Large intestine (tissue), 3 donors: ENCODE data around the gene DDX42. TPM values are rescaled to one million over a fixed set of nuclear protein-coding genes. Genes with fewer than 3 reads are reported as not detected.
A peak's percentile ranks its signal among the peaks of the same experiment; 100 is the strongest.

Experiments
- DNase-seq, 2 donors: peaks; one replicate each; pipeline versions ENCODE4 v3.0.0 to v3.0.0-alpha.2; 2013
- H3K27ac ChIP-seq: one replicate; pipeline ENCODE4 v1.5.1; 2013; ENCODE audit warnings: low read length
- H3K27me3 ChIP-seq: 2 replicates; pipeline ENCODE4 v1.6.1; 2013; ENCODE audit warnings: low read length; ENCODE audit not compliant: control insufficient read depth, insufficient read depth
- H3K36me3 ChIP-seq: 2 replicates; pipeline ENCODE4 v1.6.1; 2013; ENCODE audit warnings: low read length; ENCODE audit not compliant: control insufficient read depth, insufficient read depth
- H3K4me1 ChIP-seq: one replicate; pipeline ENCODE4 v1.6.1; 2013; ENCODE audit warnings: low read length; ENCODE audit not compliant: control insufficient read depth, insufficient read depth
- H3K4me3 ChIP-seq: one replicate; pipeline ENCODE4 v1.5.1; 2013; ENCODE audit warnings: low read length
- H3K9me3 ChIP-seq: one replicate; pipeline ENCODE4 v1.6.1; 2013; ENCODE audit warnings: mild to moderate bottlenecking, low read depth, low read length, moderate library complexity; ENCODE audit not compliant: control insufficient read depth
- WGBS: methylation state at CpG from one replicate; pipeline ENCODE4 v1.1.5; 2013; ENCODE audit warnings: low lambda C conversion rate; ENCODE audit not compliant: insufficient coverage; 5-methylcytosine and 5-hydroxymethylcytosine counted together
- polyA plus RNA-seq: library from polyadenylated mRNA; unstranded; fragments of 120-200 nt; gene quantifications from one replicate; pipeline ENCODE4 v1.2.1, GENCODE V29; 2013

DDX42 gene
- polyA plus RNA-seq, 1 donor = 136 TPM

DNA sequence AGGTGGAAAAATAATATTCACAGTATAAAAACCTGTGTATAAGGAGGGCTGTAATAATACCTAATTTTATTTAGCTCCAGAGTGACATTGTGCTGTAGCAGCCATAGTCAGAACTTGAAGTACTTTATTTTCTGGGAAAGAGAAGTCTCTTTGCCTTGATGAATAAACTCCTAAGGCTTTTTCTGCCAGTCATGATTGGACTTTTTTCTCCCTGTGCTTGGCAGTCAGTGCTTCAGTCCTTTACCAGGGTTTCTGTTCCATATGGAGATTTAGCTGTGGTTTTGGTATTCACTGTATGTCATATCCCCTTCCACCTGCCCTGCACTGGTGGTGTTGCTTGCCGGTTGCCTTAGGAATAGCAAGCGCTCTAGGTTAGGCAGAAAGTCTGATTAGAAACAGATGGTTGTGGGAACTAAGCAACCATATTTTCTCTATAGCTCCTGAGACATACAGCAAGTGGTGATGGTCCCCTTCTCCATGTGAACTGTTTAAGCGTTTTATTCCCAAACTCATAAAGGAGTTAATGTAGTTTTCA is 24.7 kb downstream of the DDX42 start:
- Histone ChIP-seq H3K27ac (no peak overlapping the region), H3K4me1 (no peaks in the 10 kb centered on the region), H3K4me3 (no peak overlapping the region), H3K36me3 (peaks cover 86% of the 10 kb centered on the region), H3K9me3 (no peaks in the 10 kb centered on the region), H3K27me3 (no peaks in the 10 kb centered on the region)
- no CpG with 5 or more reads among the region's 3 CpGs for WGBS
- DNase-seq = no peak

DNA sequence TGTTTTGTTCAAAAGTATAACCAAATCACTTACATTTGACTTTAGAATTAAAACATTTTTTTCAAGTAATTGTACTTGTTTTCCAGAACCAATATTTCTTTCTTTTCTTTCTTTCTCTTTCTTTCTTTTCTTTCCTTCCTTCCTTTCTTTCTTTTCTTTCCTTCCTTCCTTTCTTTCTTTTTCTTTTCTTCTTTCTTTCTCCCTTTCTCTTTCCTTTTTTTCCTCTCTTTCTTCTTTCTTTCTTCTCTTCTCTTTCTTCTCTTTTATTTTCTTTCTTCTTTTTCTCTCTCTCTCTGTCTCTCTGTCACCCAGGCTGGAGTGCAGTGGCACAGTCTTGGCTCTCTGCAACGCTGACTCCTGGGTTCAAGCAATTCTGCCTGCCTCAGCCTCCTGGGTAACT is 26.8 kb downstream of the DDX42 start:
- no peak for DNase-seq
- no peaks in the 10 kb centered on the region for H3K4me1 ChIP-seq
- no CpG with 5 or more reads among the region's 1 CpG for WGBS
- H3K27ac ChIP-seq = no peak overlapping the region
- H3K4me3 ChIP-seq = no peak overlapping the region
- H3K9me3 ChIP-seq = no peaks in the 10 kb centered on the region
- peaks cover 74% of the 10 kb centered on the region for H3K36me3 ChIP-seq
- no peaks in the 10 kb centered on the region for H3K27me3 ChIP-seq

DNA sequence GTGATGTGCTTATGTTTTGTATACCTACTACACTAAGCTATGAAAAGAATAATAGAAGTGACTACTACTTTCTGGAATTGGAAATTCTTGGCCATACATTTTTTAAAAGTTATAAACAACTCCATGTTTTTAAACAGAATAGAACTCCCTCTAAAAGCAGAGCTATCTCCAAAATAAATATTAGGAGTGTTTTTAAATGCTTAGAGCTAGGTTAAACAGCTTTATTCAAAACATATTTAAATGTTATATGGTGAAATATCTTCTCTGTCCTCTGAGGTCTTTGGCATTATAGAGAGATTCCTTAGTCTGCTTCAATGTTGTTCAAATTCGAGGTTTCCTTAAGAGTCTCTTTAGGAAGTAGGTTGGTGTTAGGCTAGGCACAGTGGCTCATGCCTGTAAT is 30.4 kb downstream of the DDX42 start:
- Histone ChIP-seq H3K27me3 (no peaks in the 10 kb centered on the region), H3K4me3 (no peak overlapping the region), H3K9me3 (no peaks in the 10 kb centered on the region), H3K4me1 (no peaks in the 10 kb centered on the region), H3K36me3 (peaks cover 69% of the 10 kb centered on the region), H3K27ac (no peak overlapping the region)
- DNase-seq = no peak
- WGBS = no CpG with 5 or more reads among the region's 1 CpG

DNA sequence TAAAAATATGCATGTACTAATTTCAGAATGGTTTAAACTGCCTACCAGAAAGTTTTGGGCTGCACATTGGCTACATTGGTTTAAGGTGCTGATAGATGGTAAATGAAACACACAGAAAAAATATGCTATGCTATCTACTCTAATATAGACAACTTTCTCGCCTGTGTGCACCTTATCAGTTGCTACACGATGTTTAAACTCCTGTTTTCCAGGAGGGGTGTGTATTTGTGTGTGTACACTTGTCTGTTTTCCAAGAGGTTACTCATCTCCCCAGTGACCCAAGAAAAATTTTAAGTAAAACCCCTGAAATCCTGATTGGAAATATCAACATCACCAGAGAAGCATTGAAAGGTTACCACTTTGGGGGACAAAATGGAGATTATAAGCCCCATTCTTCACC is 31.6 kb downstream of the DDX42 start:
- Histone ChIP-seq H3K4me1 (no peaks in the 10 kb centered on the region), H3K36me3 (peaks cover 69% of the 10 kb centered on the region), H3K27ac (no peak overlapping the region), H3K27me3 (no peaks in the 10 kb centered on the region), H3K4me3 (no peak overlapping the region), H3K9me3 (no peaks in the 10 kb centered on the region)
- DNase-seq = no peak
- no CpG with 5 or more reads among the region's 2 CpGs for WGBS

DNA sequence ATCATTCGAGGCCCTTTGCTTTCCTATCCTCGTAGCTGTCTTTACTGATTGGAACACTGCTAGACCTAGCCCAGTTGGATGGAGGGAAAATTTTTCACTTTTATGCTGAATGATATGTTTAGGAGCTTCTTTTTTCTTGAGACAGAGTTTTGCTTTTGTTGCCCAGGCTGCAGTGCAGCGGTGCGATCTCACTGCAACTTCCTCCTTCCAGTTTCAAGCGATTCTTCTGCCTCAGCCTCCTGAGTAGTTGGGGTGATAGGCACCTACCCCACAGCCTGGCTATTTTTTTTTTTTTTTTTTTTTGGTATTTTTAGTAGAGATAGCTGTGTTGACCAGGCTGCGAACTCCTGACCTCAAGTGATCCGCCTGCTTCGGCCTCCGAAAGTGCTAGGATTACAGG is 36.0 kb downstream of the DDX42 start:
- Histone ChIP-seq H3K4me1 (no peaks in the 10 kb centered on the region), H3K9me3 (no peaks in the 10 kb centered on the region), H3K27ac (no peak overlapping the region), H3K4me3 (no peak overlapping the region), H3K27me3 (no peaks in the 10 kb centered on the region), H3K36me3 (peaks cover 83% of the 10 kb centered on the region)
- no CpG with 5 or more reads among the region's 9 CpGs for WGBS
- no peak for DNase-seq

DNA sequence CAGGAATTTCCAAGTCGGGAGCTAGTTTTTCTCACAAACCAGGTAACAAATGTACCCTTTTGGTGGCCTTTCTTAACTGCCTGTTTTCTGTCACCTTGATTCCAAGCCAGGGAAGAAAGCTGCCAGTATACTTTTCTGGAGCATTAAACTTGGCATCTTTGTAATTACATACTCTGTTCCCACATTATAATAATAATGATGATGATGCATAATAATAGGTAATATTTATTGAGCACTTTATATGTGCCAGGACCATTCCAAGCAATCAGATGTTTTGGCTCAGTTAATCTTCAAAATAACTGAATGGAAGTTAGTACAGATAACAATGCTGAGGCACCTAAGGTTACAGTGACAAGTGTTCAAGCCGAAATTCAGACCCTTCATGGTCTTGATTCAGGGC is 42.2 kb downstream of the DDX42 start:
- Histone ChIP-seq H3K9me3 (no peaks in the 10 kb centered on the region), H3K4me1 (peaks cover 10% of the 10 kb centered on the region), H3K36me3 (peaks cover 94% of the 10 kb centered on the region), H3K27me3 (no peaks in the 10 kb centered on the region), H3K4me3 (no peak overlapping the region), H3K27ac (no peak overlapping the region)
- WGBS = no CpG with 5 or more reads among the region's 2 CpGs
- no peak for DNase-seq

DNA sequence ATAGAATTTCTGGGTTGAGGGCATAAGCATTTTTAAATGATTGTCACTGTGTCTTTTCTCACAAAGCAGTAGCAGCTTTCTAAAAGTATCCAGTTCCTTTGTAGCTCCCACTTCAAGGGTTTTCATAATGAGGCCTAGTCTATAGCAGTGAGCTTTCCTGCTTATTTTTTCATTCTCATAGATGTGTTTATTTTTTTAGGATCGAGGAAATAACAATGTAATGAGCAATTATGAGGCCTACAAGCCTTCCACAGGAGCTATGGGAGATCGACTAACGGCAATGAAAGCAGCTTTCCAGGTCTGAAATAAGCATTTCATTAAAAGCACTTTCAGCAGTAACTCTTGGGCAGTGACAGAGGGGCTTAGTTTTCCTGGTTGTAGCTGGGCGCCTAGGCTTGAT is 42.7 kb downstream of the DDX42 start:
- Histone ChIP-seq H3K4me3 (no peak overlapping the region), H3K27ac (no peak overlapping the region), H3K36me3 (peaks cover 94% of the 10 kb centered on the region), H3K4me1 (peaks cover 10% of the 10 kb centered on the region), H3K9me3 (no peaks in the 10 kb centered on the region), H3K27me3 (no peaks in the 10 kb centered on the region)
- 100% methylated on average over 1 of the region's 4 CpGs for WGBS
- DNase-seq = no peak

DNA sequence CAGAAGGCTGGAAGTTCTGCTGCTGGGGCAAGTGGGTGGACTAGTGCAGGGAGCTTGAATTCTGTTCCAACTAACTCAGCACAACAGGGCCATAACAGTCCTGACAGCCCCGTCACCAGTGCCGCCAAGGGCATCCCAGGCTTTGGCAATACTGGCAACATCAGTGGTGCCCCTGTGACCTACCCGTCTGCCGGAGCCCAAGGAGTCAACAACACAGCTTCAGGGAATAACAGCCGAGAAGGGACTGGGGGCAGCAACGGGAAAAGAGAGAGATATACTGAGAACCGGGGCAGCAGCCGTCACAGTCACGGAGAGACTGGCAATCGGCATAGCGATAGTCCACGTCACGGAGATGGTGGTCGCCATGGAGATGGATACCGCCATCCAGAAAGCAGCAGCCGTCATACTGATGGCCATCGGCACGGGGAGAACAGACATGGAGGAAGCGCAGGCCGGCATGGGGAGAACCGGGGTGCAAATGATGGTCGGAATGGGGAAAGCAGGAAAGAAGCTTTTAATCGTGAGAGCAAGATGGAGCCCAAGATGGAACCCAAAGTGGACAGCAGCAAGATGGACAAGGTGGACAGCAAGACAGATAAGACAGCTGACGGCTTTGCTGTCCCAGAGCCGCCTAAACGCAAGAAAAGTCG is 43.9 kb downstream of the DDX42 start:
- no peaks in the 10 kb centered on the region for H3K27me3 ChIP-seq
- H3K36me3 ChIP-seq = peaks cover 94% of the 10 kb centered on the region
- WGBS = 98% methylated on average over 6 of the region's 27 CpGs
- DNase-seq = no peak
- no peak overlapping the region for H3K27ac ChIP-seq
- H3K4me3 ChIP-seq = no peak overlapping the region
- H3K4me1 ChIP-seq = peaks cover 10% of the 10 kb centered on the region
- H3K9me3 ChIP-seq = no peaks in the 10 kb centered on the region

DNA sequence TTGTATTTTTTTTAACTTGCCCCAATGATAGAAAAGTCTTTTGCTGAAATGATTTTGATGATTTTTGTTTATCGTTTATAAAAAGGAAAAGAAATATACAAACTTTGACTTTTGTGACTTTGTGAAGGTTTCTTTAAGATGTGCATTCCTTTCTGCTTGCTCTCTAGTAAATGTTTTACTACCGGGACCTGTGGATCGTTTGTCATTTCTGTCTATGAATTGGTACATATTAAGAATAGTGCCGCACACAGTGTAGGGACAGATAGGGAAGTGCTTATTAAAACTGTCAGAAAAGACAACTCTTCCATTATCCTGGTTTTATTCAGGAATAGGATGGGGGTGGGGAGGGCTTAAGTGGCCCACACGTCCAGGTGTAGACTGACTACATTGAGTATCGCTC is 45.2 kb downstream of the DDX42 start:
- no peaks in the 10 kb centered on the region for H3K9me3 ChIP-seq
- 42% methylated on average over 3 of the region's 6 CpGs for WGBS
- DNase-seq = peak in 1 of 2 donors; percentile 23
- H3K4me1 ChIP-seq = peaks cover 10% of the 10 kb centered on the region
- H3K27me3 ChIP-seq = no peaks in the 10 kb centered on the region
- no peak overlapping the region for H3K27ac ChIP-seq
- peaks cover 94% of the 10 kb centered on the region for H3K36me3 ChIP-seq
- no peak overlapping the region for H3K4me3 ChIP-seq

DNA sequence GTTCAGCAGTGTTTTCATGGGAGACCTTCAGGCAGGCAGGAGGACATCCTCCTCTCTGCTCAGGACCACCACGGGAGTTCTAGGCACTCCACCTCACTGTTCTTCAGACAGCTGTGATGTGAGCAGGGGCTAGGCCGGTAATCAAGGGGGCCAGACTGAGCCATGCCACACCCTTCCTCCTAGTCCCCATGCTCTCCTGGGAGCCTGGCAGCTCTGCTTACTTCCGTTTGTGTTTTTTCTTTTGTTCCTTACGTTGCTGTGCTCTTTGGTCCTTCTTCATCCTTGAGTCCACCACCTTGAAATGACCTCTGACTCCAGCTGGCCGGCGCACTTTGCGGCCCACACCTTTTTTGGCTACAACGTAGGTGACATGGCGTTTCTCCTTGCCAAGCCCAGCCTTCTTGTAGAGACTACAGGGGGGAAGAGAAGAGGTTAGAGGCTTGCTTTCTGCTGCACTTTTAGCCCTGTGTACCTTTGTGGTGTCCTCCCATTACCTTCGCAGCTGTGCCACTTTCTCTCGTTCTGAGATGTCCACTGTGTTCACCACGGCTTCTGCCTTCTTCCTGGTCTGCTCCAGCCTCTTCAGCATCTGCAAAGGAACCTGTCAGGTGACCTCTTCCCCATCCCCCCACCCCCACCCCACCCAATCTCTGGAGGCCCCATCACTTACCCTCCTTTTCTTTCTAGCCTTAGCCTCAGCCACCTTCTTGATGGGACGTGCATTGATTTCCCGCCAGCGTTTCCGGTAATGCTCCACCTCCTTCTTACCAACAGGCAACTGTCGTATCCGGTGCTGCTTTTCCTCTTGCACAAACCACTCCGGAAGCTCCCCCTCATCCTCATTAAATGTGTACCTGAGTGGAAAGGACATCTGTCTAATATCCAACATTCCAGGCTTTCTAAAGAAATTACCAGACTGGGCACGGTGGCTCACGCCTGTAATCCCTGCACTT is 45.9 kb downstream of the DDX42 start:
- peaks cover 10% of the 10 kb centered on the region for H3K4me1 ChIP-seq
- H3K27me3 ChIP-seq = no peaks in the 10 kb centered on the region
- no peak overlapping the region for H3K4me3 ChIP-seq
- no peak overlapping the region for H3K27ac ChIP-seq
- peaks cover 94% of the 10 kb centered on the region for H3K36me3 ChIP-seq
- no peaks in the 10 kb centered on the region for H3K9me3 ChIP-seq
- WGBS = 52% methylated on average over 5 of the region's 21 CpGs
- DNase-seq = no peak
